ENCODE data around the gene HINT3. TPM values are rescaled to one million over a fixed set of nuclear protein-coding genes. Genes with fewer than 3 reads are reported as not detected.
"Not testable (repeated sequence)": the region's sequence is repeated elsewhere in the genome, so short reads cannot be mapped to it uniquely, and the experiment has no call there.

Gene HINT3
- total and polyA plus RNA-seq, 4 donors = 15.6 to 37.4 (median 18.1) TPM

DNA sequence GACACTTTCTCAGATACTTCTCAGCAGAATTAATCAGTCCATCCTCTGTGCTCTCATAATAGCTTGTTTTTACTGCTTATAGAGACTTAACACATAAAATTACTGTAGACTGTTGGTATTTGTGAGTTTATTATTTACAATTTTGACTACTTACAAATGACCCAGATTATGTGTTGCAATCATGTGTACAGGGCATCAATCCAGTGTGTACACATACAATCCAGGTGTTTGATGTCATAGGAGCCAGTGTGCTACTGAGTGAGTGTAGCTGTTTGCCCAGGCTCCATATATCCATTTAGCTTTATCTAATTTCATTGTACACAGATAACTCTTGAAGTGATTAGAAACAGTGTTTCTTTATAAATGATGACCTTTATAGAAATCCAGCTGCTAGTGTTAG lies 61.1 kb downstream of the HINT3 start:
- no peak overlapping the region for H3K4me3 ChIP-seq (ENCODE audit: low read length in 2 of 2)
- H3K9me3 ChIP-seq (ENCODE audit: control insufficient read depth, low read length) = no peaks in the 10 kb centered on the region
- H3K27ac ChIP-seq (ENCODE audit: low read depth in 1 of 2, low read length in 2 of 2) = no peak overlapping the region
- intact Hi-C loops (cut with DNase I) = loop anchor here in 1 of 2 donors (10.0 kb wide), 1 partner anchor 637 kb away; no protein-coding TSS in a partner anchor
- no peaks in the 10 kb centered on the region for H3K4me1 ChIP-seq (ENCODE audit: control insufficient read depth in 1 of 2, insufficient read depth in 2 of 2, low read length in 2 of 2)
- H3K27me3 ChIP-seq (ENCODE audit: control insufficient read depth in 1 of 2, insufficient read depth in 2 of 2, low read length in 1 of 2) = no peaks in the 10 kb centered on the region
- no peak for ATAC-seq (ENCODE audit: low FRiP score)
- no peak for DNase-seq
- H3K36me3 ChIP-seq (ENCODE audit: control insufficient read depth in 1 of 2, insufficient read depth in 2 of 2, low read length in 1 of 2) = peaks cover 0 to 2% of the 10 kb centered on the region in 2 donors

GRCh38 chr6:126020305-126021050 lies 63.9 kb downstream of the HINT3 start:
- intact Hi-C loops (cut with DNase I) = no loop called here
- Histone ChIP-seq H3K4me3 (ENCODE audit: low read length in 2 of 2) (no peak overlapping the region), H3K27ac (ENCODE audit: low read depth in 1 of 2, low read length in 2 of 2) (no peak overlapping the region), H3K9me3 (ENCODE audit: control insufficient read depth, low read length) (no peaks in the 10 kb centered on the region), H3K27me3 (ENCODE audit: control insufficient read depth in 1 of 2, insufficient read depth in 2 of 2, low read length in 1 of 2) (no peaks in the 10 kb centered on the region), H3K36me3 (ENCODE audit: control insufficient read depth in 1 of 2, insufficient read depth in 2 of 2, low read length in 1 of 2) (peaks cover 0 to 4% of the 10 kb centered on the region in 2 donors), H3K4me1 (ENCODE audit: control insufficient read depth in 1 of 2, insufficient read depth in 2 of 2, low read length in 2 of 2) (no peaks in the 10 kb centered on the region)
- 96 to 98% methylated on average over 5 of the region's 5 CpGs for WGBS, 2 donors
- no peak for DNase-seq
- no peak for ATAC-seq (ENCODE audit: low FRiP score)

DNA sequence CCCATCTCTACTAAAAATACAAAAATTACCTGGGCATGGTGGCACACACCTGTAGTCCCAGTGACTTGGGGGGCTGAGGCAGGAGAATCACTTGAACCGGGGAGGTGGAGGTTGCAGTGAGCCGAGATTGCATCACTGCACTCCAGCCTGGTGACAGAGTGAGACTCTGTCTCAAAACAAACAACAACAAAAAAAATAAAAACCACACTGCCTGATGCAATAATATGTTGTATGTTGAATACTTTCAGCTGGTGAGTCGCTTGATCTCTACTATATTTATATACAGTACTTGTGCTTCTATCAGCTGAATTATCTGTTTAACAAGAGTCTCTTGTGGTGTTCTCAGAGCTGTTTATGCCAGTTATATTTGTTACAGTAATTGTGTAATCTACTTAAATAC lies 66.9 kb downstream of the HINT3 start:
- intact Hi-C loops (cut with DNase I); H3K27me3 ChIP-seq (ENCODE audit: control insufficient read depth in 1 of 2, insufficient read depth in 2 of 2, low read length in 1 of 2); DNase-seq: not testable (repeated sequence)

DNA sequence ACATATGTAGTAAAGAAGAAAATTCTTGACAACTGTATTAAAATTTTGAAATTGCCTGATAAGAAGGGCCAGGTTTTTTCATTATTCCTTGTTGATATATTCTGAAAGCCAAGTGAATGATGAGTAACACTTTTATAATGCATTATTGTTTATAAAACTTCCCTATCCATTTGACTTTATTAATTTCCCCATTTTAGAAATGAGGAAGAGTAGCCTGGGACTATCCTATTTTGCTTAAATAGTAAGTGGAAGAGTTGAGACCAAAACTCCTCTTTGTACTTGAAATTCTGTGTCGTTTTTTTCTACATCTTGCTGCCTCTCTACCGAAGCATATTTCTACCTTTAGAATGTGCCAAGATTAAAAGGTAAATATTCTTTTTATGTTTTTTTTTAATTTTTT lies 69.4 kb downstream of the HINT3 start:
- Histone ChIP-seq H3K36me3 (ENCODE audit: control insufficient read depth in 1 of 2, insufficient read depth in 2 of 2, low read length in 1 of 2) (peaks cover 0 to 3% of the 10 kb centered on the region in 2 donors), H3K27me3 (ENCODE audit: control insufficient read depth in 1 of 2, insufficient read depth in 2 of 2, low read length in 1 of 2) (no peaks in the 10 kb centered on the region), H3K9me3 (ENCODE audit: control insufficient read depth, low read length) (no peaks in the 10 kb centered on the region), H3K27ac (ENCODE audit: low read depth in 1 of 2, low read length in 2 of 2) (no peak overlapping the region), H3K4me1 (ENCODE audit: control insufficient read depth in 1 of 2, insufficient read depth in 2 of 2, low read length in 2 of 2) (no peaks in the 10 kb centered on the region), H3K4me3 (ENCODE audit: low read length in 2 of 2) (no peak overlapping the region)
- intact Hi-C loops (cut with DNase I) = no loop called here
- no peak for ATAC-seq (ENCODE audit: low FRiP score)
- no peak for DNase-seq
- WGBS, 2 donors = 74 to 75% methylated on average over 2 of the region's 2 CpGs

More for the DNA sequence above, 66.9 kb downstream of the HINT3 start:
- not testable (repeated sequence) for H3K4me1 ChIP-seq (ENCODE audit: control insufficient read depth in 1 of 2, insufficient read depth in 2 of 2, low read length in 2 of 2); H3K9me3 ChIP-seq (ENCODE audit: control insufficient read depth, low read length); ATAC-seq (ENCODE audit: low FRiP score); H3K4me3 ChIP-seq (ENCODE audit: low read length in 2 of 2); H3K36me3 ChIP-seq (ENCODE audit: control insufficient read depth in 1 of 2, insufficient read depth in 2 of 2, low read length in 1 of 2); H3K27ac ChIP-seq (ENCODE audit: low read depth in 1 of 2, low read length in 2 of 2)
- 93 to 95% methylated on average over 3 of the region's 3 CpGs for WGBS, 2 donors

DNA sequence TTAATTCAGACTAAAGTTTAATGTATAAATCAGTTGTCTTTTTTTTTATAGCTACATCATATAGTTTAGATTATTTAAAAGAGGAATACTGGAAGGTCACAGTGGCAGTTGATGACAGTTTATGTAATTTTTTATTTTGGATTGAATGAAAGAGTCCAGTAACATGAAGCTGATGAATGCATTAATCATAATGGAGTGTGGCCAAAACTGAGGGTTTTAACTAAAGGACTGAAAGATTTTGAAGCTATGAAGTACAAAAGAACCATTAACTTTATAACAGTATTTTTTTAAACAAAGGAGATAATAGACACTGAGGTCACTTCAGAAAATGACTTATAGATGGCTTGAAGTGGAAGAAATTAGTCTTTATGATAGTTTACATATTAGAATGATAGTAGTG lies 71.0 kb downstream of the HINT3 start:
- DNase-seq (no peak), ATAC-seq (ENCODE audit: low FRiP score) (no peak)
- intact Hi-C loops (cut with DNase I) = no loop called here
- peaks cover 0 to 2% of the 10 kb centered on the region in 2 donors for H3K36me3 ChIP-seq (ENCODE audit: control insufficient read depth in 1 of 2, insufficient read depth in 2 of 2, low read length in 1 of 2)
- no peaks in the 10 kb centered on the region for H3K9me3 ChIP-seq (ENCODE audit: control insufficient read depth, low read length)
- H3K4me1 ChIP-seq (ENCODE audit: control insufficient read depth in 1 of 2, insufficient read depth in 2 of 2, low read length in 2 of 2) = no peaks in the 10 kb centered on the region
- no peak overlapping the region for H3K4me3 ChIP-seq (ENCODE audit: low read length in 2 of 2)
- no peaks in the 10 kb centered on the region for H3K27me3 ChIP-seq (ENCODE audit: control insufficient read depth in 1 of 2, insufficient read depth in 2 of 2, low read length in 1 of 2)
- H3K27ac ChIP-seq (ENCODE audit: low read depth in 1 of 2, low read length in 2 of 2) = no peak overlapping the region

Other genes starting within 250 kb of the HINT3 start
- 10 to 100 TPM; 19.1 to 23.9 TPM for gene HEY2, start 207.1 kb upstream of the HINT3 start, total RNA-seq
- gene HEY2, start 207.1 kb upstream of the HINT3 start, polyA plus RNA-seq = 10 to 100 TPM; 25.0 to 46.1 TPM
- gene NCOA7, start 165.8 kb upstream of the HINT3 start, total RNA-seq = 10 to 100 TPM; 57.1 to 82.1 TPM
- gene NCOA7, start 165.8 kb upstream of the HINT3 start, polyA plus RNA-seq = 10 to 100 TPM; 12.3 to 23.6 TPM
- 10 to 100 TPM; 30.4 to 34.3 TPM for gene TRMT11, start 29.8 kb downstream of the HINT3 start, total RNA-seq
- gene TRMT11, start 29.8 kb downstream of the HINT3 start, polyA plus RNA-seq = 10 to 100 TPM; 13.9 to 23.0 TPM

Measured in aorta (tissue), 5 donors.